SK-N-MC (cell line): Measurements from ENCODE around the gene STRBP.

Experiments used
- EZH2 ChIP-seq: fragments of 200-600 bp; sonication (generic); IDR thresholded peaks from one replicate; pipeline ENCODE4 v1.6.1; 2017; ENCODE audit warnings: antibody characterized with exemption
- FOXP2 ChIP-seq: optimal IDR thresholded peaks from 2 replicates; pipeline ENCODE3; 2011; ENCODE audit warnings: mild to moderate bottlenecking, moderate library complexity; ENCODE audit not compliant: insufficient read depth; ENCODE audit errors: extremely low read length, control extremely low read depth
- POLR2AphosphoS5 ChIP-seq: IDR thresholded peaks from 2 replicates; pipeline ENCODE4 v1.6.1; 2012; ENCODE audit warnings: mild to moderate bottlenecking, low read depth, low read length, borderline replicate concordance

GRCh38 chr9:123206065-123206464, 62.3 kb downstream of the STRBP start:
- TF ChIP-seq POLR2AphosphoS5 (no peak), EZH2 (no peak), FOXP2 (no peak)
